GM19043 (cell line): ENCODE results near the gene CRISPLD2.

ENCODE experiments used
- ATAC-seq: cut with Tn5 transposase; IDR thresholded peaks from one replicate; pipeline ENCODE4 v1.9.1; 2021; ENCODE audit warnings: low read depth; ENCODE audit not compliant: unreplicated experiment

CRISPLD2 gene

DNA sequence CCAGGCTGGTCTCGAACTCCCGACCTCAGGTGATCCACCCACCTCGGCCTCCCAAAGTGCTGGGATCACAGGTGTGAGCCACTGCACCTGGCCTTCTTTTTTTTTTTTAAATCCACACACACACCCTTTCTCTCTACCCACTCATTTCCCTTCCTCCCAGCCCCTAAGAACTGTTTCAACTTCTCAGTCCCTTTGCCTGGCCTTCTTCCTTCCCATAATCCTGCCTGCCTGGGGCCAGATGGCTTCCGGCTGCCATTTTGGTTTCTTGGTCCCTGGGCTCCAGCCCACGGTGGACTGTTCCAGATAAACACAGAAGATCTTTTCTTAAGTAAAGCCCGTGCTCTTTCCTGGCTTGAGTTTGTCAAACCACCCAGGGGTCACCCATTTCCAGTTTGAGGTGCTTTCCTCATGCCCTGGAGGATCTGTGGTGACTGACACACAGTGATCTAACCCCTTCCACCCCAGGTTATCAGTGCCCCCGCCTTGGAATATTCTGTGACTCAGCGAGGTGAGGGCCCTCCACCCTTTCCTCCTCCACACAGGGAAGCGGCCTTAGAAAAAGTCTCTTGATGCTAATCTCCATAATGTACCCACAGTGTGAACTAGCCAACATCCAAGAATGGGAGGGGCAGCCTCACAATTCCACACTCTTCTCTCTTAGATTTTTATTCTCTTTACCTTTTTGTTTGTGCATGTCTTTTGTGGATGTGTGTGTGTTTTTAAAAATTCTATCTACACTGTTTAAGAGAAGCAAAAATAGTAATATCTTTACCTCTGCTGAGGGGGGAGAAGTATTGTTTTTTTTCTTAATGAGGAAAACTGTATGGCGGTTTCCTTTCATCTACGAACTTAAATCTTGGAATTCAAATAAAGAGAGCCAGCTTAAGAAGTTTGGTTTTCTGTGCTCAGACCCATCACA lies 60.0 kb downstream of the CRISPLD2 start:
- no peak for ATAC-seq

DNA sequence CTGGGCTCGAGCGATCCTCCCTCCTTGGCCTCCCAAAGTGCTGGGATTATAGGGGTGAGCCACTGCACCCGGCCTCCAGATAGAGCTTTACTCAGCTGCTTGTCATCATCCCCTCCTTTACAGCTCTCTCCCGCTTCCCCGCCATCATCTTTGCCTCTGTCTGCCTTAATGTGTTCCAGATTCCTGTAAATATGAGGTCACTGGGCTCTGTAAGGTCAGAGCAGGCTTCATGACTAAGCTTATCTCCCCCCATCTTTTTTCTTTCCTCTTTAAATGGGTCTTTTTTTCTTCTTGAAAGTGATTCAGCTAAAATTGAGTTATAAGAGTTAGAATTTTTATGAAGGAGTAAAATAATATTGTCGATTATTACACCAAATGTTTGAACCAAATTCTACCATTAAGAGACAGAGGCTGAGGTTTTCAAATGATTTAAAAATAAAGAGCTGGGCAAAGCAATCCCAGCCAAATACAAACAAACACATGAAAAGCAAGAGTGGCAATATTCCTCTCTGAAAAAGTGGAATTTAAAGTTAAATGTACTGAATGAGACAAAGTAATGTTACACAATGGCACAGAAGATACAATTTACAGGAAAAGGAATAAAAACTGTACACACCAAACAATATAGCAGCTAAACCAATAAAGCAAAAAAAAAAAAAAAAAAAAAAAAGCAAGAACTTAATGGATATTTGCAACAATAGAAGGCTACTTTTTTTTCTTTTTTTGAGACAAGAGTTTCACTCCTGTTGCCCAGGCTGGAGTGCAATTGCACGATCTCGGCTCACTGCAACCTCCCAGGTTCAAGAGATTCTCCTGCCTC lies 62.1 kb downstream of the CRISPLD2 start:
- ATAC-seq: no peak

DNA sequence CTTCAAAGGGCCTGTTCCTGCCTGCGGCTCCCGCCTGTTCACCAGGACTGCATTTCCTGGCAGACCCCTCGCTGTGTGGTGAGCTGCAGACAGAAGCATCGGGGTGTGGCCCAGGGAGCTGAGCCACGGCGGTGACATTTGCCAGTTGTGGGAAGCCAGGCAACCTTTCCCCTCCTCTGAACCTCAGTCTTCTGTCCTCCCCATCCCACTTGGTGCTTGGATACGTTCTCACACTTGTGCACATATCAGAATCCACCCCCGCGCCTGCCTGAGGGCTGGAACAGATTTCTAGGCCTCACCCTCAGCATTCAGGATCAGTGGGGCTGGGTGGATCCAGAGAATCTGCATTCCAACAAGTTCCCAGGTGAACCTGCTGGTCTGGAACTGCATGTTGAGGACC lies 63.5 kb downstream of the CRISPLD2 start:
- ATAC-seq: no peak

DNA sequence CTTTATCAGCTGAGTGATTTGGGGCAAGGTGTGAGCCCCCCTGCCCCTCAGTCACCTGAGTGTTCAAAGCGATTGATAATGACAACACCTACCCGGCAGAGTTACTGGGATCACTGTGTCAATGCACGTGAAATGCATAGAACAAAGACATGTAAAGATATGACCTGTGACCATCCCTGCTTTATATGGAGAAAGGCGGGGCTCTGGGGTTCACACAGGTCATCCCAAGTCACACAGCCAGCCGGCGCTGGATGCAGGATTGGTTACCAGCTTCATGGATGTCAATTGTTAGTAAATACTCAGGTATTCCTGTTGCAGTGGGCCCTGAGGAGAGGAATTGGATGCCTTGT lies 64.4 kb downstream of the CRISPLD2 start:
- no peak for ATAC-seq

DNA sequence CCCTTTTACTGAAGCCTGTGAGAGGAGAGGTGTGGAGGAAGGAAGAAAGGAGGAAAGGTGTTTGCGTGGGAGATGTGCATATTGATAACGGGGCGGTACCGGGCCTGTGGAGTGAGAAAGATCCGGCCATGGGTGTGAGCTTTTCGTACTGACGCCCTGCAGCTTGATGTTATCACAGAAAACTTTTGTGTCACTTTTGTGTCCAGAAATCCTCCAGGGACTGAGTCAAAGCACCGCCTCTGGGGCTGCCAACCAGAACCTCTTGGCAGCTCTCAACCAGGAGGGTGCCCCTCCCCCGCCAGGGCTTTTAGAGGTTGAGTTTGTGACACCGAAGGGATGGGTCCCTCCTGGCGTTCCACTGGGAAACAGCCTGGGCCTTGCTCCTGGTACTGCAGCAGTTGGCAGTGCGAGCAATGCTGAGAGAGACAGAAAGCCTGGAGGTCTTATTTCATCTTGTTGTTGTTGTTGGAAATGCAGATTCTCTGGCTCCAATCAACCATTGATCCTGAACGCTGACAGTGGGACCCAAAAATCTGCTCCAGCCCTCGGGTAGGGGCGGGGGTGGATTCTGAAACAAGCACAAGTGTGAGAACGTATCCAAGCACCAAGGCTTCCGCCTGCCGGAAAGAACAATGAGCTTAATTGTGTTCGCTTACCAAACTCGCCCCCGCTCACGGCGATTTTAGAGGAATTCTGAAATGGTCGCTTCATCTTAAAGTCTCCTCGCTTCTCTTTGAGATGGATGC lies 65.0 kb downstream of the CRISPLD2 start:
- no peak for ATAC-seq

- no peak for ATAC-seq
Measured at GRCh38 chr16:84885342-84885910, 65.6 kb downstream of the CRISPLD2 start.

- ATAC-seq: no peak
Measured at GRCh38 chr16:84886497-84887090, 66.8 kb downstream of the CRISPLD2 start.

DNA sequence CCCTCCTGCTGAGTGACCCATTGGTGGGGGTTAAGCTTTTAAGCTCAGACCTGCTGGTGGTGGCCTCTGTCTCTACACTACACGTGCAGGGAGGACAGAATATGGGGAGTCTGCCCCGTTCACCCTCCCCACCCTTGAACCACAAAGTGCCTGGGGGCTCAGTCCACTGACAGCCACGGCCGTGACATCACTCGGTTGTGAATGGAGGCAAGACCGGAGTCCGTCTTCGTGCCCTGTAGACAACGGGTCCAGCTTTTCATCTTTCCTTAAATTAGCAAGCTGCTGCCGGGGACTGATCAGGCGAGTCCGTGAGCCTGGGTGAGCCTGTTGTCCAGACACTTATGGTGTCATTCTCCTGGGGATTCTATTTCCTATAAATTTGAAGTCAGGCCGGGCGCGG lies 67.4 kb downstream of the CRISPLD2 start:
- no peak for ATAC-seq

- no peak for ATAC-seq
Measured at GRCh38 chr16:84888450-84888849, 68.7 kb downstream of the CRISPLD2 start.

DNA sequence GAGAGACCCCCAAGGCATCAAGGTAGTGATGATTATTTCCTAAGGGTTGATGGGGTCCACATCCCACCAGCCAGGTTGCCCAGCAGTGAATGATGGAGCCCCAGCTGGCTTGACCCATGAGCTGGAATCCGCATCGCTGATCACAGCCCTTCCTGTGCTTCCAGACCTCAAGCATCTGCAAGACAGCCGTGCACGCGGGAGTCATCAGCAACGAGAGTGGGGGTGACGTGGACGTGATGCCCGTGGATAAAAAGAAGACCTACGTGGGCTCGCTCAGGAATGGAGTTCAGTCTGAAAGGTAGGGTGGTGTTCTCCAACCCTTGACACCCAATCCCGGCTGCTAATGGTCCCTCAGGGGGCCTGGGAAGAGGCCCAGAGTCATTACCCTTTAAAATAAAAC lies 69.3 kb downstream of the CRISPLD2 start:
- ATAC-seq: no peak

- no peak for ATAC-seq
Measured at GRCh38 chr16:84890427-84890826, 70.6 kb downstream of the CRISPLD2 start.

GRCh38 chr16:84891149-84891795 lies 71.5 kb downstream of the CRISPLD2 start:
- ATAC-seq: no peak

DNA sequence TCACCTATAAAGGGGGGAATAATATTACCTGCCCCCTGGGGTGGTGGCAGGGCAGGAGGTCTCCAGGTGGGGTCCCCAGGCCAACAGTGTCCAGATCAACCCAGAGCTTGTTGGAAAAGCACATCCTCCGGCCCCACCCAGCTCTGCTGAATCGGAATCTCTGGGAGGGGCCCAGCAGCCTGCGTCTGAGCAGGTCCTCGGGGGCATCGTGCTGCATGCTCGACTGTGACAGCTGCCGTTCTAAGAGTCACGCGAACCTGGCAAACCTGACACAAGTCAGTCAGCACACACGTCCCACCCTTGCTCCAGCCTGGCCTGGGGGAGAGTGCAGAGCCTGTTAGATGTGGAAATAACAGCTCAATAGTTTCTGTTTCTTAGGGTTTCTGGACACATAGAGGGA lies 72.3 kb downstream of the CRISPLD2 start:
- no peak for ATAC-seq

DNA sequence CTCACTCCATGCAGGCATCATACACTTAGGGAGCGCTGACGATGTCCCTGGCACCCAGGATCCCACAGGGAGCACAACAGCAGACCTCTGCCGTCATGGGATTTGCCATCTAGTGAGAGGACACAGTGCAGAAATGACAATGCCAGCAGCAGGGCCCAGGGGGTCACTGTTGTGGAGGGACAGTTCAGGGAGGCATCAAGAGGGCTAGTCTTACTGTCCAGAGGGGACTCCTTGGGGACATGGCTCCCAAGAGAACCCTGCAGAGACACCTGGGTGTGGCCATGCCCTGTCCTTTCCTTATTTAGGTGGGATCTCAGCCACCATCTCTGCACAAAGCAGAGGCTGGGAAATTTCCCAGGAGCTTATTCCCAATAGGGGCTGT lies 73.7 kb downstream of the CRISPLD2 start:
- ATAC-seq: no peak

DNA sequence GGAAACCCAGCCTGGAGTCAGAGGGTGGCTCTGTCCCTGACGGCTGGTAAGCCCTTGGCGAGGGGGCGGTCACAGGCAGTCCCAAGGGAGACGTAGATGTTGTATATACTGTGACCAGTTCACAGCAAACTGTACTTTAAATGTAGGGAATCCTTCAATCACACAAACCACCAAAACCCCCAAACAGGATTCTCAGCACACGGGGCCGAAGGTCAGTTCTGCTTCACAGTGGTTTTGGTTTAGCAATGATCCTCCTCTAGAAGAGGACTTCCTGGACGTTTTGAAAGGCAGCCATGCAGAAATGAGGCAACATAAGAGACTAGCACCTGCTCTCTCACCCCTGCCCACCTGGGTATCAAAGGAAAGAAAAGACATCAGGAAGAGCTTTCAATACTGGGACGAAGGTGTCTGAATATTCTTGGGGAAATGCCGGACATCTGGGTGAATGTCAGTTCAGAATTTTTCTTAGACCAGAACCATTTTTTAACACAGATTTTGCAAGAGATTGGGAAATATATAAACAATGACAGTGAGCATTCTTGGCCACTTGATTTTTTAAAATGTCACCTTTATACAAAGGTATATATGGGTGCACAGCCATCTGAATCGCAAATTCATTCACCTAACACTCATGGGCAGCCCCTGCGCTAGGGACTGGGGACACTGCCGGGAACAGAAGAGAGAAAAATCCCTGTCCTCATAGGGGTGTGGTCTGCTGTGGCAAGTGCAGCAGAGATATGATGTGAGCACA lies 74.2 kb downstream of the CRISPLD2 start:
- no peak for ATAC-seq

DNA sequence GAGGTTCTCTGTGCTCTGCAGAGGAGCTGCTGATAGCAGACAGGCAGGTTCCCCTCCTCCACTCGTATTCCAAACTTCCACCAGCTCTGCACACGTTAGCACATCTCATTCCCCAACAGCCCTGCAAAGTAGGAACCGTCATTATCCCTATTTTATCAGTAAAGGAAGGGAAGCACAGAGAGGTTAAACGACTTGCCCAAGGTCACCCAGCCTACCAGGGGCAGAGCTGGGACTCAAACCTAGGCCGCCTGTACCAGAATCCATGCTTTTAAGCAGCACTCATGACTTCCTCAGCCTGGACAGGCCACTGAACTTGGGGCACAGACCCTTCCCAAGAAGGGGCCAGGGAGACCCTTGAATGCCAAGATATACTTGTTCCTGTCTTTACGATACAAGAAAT lies 75.2 kb downstream of the CRISPLD2 start:
- no peak for ATAC-seq

DNA sequence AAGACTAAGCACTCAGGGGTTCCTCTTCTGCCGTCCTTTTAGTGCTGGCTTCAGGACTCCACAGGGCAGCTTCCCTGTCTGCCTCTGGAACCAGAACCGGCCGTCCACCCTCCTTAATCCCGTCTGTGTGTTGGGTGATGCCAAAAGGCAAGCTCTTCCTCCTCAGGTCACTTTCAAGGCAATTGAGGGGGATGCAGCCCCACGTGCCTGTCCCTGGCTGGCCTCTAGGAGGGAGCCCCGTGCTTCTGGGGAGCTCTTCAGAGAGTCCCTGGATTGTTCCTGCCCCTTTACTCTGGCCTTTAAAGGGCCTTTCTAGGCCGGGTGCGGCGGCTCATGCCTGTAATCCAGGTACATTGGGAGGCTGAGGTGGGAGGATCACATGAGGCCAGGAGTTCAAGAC lies 77.1 kb downstream of the CRISPLD2 start:
- ATAC-seq: no peak

DNA sequence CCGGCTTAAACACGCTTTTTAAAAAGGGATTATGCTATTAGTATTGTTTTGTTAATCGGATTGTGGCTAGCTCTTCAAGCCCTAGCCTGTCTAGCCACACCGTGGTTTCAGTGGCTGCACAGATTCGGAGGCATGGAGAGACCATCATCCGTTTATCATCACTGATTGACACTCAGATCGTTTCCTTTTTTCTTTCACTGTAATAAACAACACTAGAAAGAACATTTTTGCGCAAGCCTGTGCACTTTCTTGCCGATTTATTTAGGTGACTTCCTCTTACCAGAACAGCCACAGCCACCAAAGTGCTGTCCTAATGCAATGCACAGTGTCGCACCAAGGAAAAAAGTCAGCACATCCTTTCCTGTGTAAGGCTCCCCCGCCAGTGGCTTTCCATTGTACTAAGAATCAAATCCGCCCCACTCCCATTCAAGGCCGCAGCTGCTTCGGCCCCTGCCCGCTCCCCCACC lies 78.2 kb downstream of the CRISPLD2 start:
- ATAC-seq: no peak

DNA sequence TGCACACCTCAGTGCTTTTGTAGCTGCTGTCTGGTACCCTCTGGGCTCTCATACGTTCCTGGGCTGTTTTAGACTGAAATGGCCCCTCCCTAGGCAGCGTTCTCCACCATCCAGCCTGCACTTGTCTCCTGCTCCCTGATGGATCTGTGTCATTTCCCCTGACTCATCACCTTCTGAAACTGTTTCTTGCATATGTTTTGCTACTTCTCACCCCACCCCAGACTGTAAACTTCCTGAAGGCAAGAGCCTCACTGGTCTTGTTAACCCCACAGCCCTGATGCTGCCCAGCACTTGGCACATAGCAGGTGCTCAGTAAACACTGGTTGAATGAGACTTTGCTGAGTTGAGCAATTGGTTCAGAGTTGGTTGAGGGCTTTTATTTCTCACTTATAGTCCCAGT lies 78.7 kb downstream of the CRISPLD2 start:
- ATAC-seq: no peak
